HG03060 (cell line): ENCODE measurements around the gene KRT71.
"Not testable (repeated sequence)": the region's sequence is repeated elsewhere in the genome, so short reads cannot be mapped to it uniquely, and the experiment has no call there.

Experiments
- ATAC-seq: cut with Tn5 transposase; IDR thresholded peaks from one replicate; pipeline ENCODE4 v1.9.1; 2021; ENCODE audit warnings: low read depth, moderate number of reproducible peaks; ENCODE audit not compliant: unreplicated experiment

KRT71 gene

GRCh38 chr12:52552681-52553195, at the start of gene KRT71:
Gene KRT71, minus strand, starts transcription at chr12:52553145. Its CDS starts 68 bp downstream, at chr12:52553077.
- no peak for ATAC-seq

GRCh38 chr12:52602552-52602951, 49.6 kb upstream of the KRT71 start:
- no peak for ATAC-seq

- ATAC-seq, result no peak
Measured at GRCh38 chr12:52601671-52602070, 48.7 kb upstream of the KRT71 start.

GRCh38 chr12:52600941-52601481, 48.1 kb upstream of the KRT71 start, which contains the start of gene KRT72:
Gene KRT72, minus strand, starts transcription at chr12:52601463. Its CDS starts 11 bp downstream, at chr12:52601452.
- ATAC-seq, result no peak

GRCh38 chr12:52600475-52600874, 47.5 kb upstream of the KRT71 start:
- no peak for ATAC-seq

- no peak for ATAC-seq
Measured at GRCh38 chr12:52600071-52600470, 47.1 kb upstream of the KRT71 start.

GRCh38 chr12:52598966-52599365, 46.0 kb upstream of the KRT71 start:
- ATAC-seq, result no peak

- not testable (repeated sequence) for ATAC-seq
Measured at GRCh38 chr12:52594237-52594636, 41.3 kb upstream of the KRT71 start.

GRCh38 chr12:52591521-52591920, 38.6 kb upstream of the KRT71 start:
- ATAC-seq, result no peak

- no peak for ATAC-seq
Measured at GRCh38 chr12:52590021-52590420, 37.1 kb upstream of the KRT71 start.

- no peak for ATAC-seq
Measured at GRCh38 chr12:52587563-52587962, 34.6 kb upstream of the KRT71 start.

GRCh38 chr12:52585946-52586345, 33.0 kb upstream of the KRT71 start:
- no peak for ATAC-seq

- ATAC-seq, result no peak
Measured at GRCh38 chr12:52585066-52585465, 32.1 kb upstream of the KRT71 start.

GRCh38 chr12:52584156-52584682, 31.3 kb upstream of the KRT71 start:
- no peak for ATAC-seq

GRCh38 chr12:52582971-52583456, 30.1 kb upstream of the KRT71 start:
- ATAC-seq, result no peak

GRCh38 chr12:52582486-52582885, 29.5 kb upstream of the KRT71 start:
- ATAC-seq, result no peak

- ATAC-seq, result no peak
Measured at GRCh38 chr12:52581481-52581880, 28.5 kb upstream of the KRT71 start.

GRCh38 chr12:52581066-52581465, 28.1 kb upstream of the KRT71 start:
- no peak for ATAC-seq

- ATAC-seq, result no peak
Measured at GRCh38 chr12:52580496-52580895, 27.6 kb upstream of the KRT71 start.

GRCh38 chr12:52579468-52580465, 26.8 kb upstream of the KRT71 start:
- no peak for ATAC-seq

GRCh38 chr12:52578469-52578868, 25.5 kb upstream of the KRT71 start:
- no peak for ATAC-seq
